Urinary bladder (tissue), 4 donors: ENCODE data around the gene VPS50. TPM values are rescaled to one million over a fixed set of nuclear protein-coding genes. Genes with fewer than 3 reads are reported as not detected.
A peak's percentile ranks its signal among the peaks of the same experiment; 100 is the strongest.

Experiments used
- DNase-seq: peaks from one replicate; pipeline ENCODE4 v3.0.0-alpha.2; 2015; ENCODE audit errors: extremely low spot score
- H3K27ac ChIP-seq: one replicate; pipeline ENCODE4 v1.5.1; 2013; ENCODE audit warnings: low read depth, mild to moderate bottlenecking, moderate library complexity
- H3K36me3 ChIP-seq: one replicate; pipeline ENCODE4 v1.6.1; 2013; ENCODE audit warnings: mild to moderate bottlenecking, moderate library complexity; ENCODE audit not compliant: insufficient read depth
- H3K4me1 ChIP-seq: one replicate; pipeline ENCODE4 v1.6.1; 2013; ENCODE audit warnings: mild to moderate bottlenecking, moderate library complexity; ENCODE audit not compliant: insufficient read depth
- H3K4me3 ChIP-seq: one replicate; pipeline ENCODE4 v1.5.1; 2013; ENCODE audit warnings: low read depth, low read length
- WGBS: extraction: QIAGEN DNeasy Blood & Tissue Kit; methylation state at CpG from one replicate; pipeline ENCODE4 v1.1.7; 2013; 5-methylcytosine and 5-hydroxymethylcytosine counted together
- polyA plus RNA-seq: library from polyadenylated mRNA; stranded (reverse); fragments of 200-250 nt; gene quantifications from one replicate; pipeline ENCODE4 v1.2.3, GENCODE V29; 2013
- total RNA-seq: library from RNA; depleted of rRNA; stranded (reverse); fragments of >200 nt; gene quantifications from one replicate; pipeline ENCODE4 v1.2.3, GENCODE V29; 2014
- donor health status: healthy with polysubstance abuse.
- donor health status: healthy.

Gene VPS50
- total and polyA plus RNA-seq, 2 donors = 11.6 to 105 TPM

- H3K4me1 ChIP-seq = no peaks in the 10 kb centered on the region
- no peak for DNase-seq
- peaks cover 2% of the 10 kb centered on the region for H3K36me3 ChIP-seq
- 78% methylated on average over 1 of the region's 1 CpG for WGBS
- no peak overlapping the region for H3K4me3 ChIP-seq
- no peak overlapping the region for H3K27ac ChIP-seq
These were observed 12.3 kb upstream of the VPS50 start for GRCh38 chr7:93219868-93220267.

- Histone ChIP-seq H3K4me3 (no peak within 1 kb of the TSS), H3K4me1 (no peaks in the 10 kb centered on the region), H3K36me3 (peaks cover 2% of the 10 kb centered on the region), H3K27ac (no peak within 1 kb of the TSS)
- WGBS = 71% methylated on average over 2 of the region's 2 CpGs
- DNase-seq = no peak
These were observed 5.9 kb upstream of the VPS50 start, which contains the start of gene HEPACAM2 for GRCh38 chr7:93226310-93226709. Gene HEPACAM2 (minus strand): TSS chr7:93226469.

- Histone ChIP-seq H3K4me1 (no peaks in the 10 kb centered on the region), H3K4me3 (no peak overlapping the region), H3K27ac (no peak overlapping the region), H3K36me3 (no peaks in the 10 kb centered on the region)
- WGBS = 3% methylated on average over 2 of the region's 2 CpGs
- no peak for DNase-seq
These were observed 3.9 kb upstream of the VPS50 start for GRCh38 chr7:93228302-93228701.

- Histone ChIP-seq H3K4me1 (no peaks in the 10 kb centered on the region), H3K27ac (peak overlapping the region; percentile 23), H3K36me3 (no peaks in the 10 kb centered on the region), H3K4me3 (peak overlapping the region; percentile 76)
- WGBS = 51% methylated on average over 5 of the region's 5 CpGs
- DNase-seq = no peak
These were observed 907 bp upstream of the VPS50 start for GRCh38 chr7:93231259-93231658.

GRCh38 chr7:93232673-93233018 is 480 bp downstream of the VPS50 start:
- H3K27ac ChIP-seq = no peak overlapping the region
- no peak for DNase-seq
- no peaks in the 10 kb centered on the region for H3K36me3 ChIP-seq
- no peaks in the 10 kb centered on the region for H3K4me1 ChIP-seq
- peak overlapping the region; percentile 76 for H3K4me3 ChIP-seq
- WGBS = under 1% methylated on average over 8 of the region's 8 CpGs

GRCh38 chr7:93235541-93235940 is 3.4 kb downstream of the VPS50 start:
- Histone ChIP-seq H3K4me3 (no peak overlapping the region), H3K4me1 (no peaks in the 10 kb centered on the region), H3K36me3 (no peaks in the 10 kb centered on the region), H3K27ac (no peak overlapping the region)
- no peak for DNase-seq
- WGBS = 78% methylated on average over 2 of the region's 2 CpGs

- 78% methylated on average over 4 of the region's 4 CpGs for WGBS
- Histone ChIP-seq H3K4me1 (no peaks in the 10 kb centered on the region), H3K4me3 (no peak overlapping the region), H3K36me3 (no peaks in the 10 kb centered on the region), H3K27ac (no peak overlapping the region)
- no peak for DNase-seq
These were observed 6.0 kb downstream of the VPS50 start for GRCh38 chr7:93238131-93238530.

GRCh38 chr7:93238748-93239147 is 6.6 kb downstream of the VPS50 start:
- H3K27ac ChIP-seq = no peak overlapping the region
- H3K36me3 ChIP-seq = no peaks in the 10 kb centered on the region
- H3K4me3 ChIP-seq = no peak overlapping the region
- DNase-seq = no peak
- no peaks in the 10 kb centered on the region for H3K4me1 ChIP-seq
- 60% methylated on average over 2 of the region's 2 CpGs for WGBS

GRCh38 chr7:93239824-93240223 is 7.7 kb downstream of the VPS50 start:
- no peak for DNase-seq
- 80% methylated on average over 4 of the region's 4 CpGs for WGBS
- Histone ChIP-seq H3K36me3 (no peaks in the 10 kb centered on the region), H3K4me1 (no peaks in the 10 kb centered on the region), H3K27ac (no peak overlapping the region), H3K4me3 (no peak overlapping the region)

GRCh38 chr7:93242106-93242505 is 9.9 kb downstream of the VPS50 start:
- Histone ChIP-seq H3K4me1 (no peaks in the 10 kb centered on the region), H3K36me3 (no peaks in the 10 kb centered on the region), H3K4me3 (no peak overlapping the region), H3K27ac (no peak overlapping the region)
- no peak for DNase-seq
- WGBS = 93% methylated on average over 3 of the region's 3 CpGs

- Histone ChIP-seq H3K27ac (no peak overlapping the region), H3K4me3 (no peak overlapping the region), H3K36me3 (no peaks in the 10 kb centered on the region), H3K4me1 (no peaks in the 10 kb centered on the region)
- DNase-seq = no peak
- WGBS = 24% methylated on average over 9 of the region's 9 CpGs
These were observed 13.6 kb downstream of the VPS50 start for GRCh38 chr7:93245525-93246432.

- H3K4me1 ChIP-seq = no peaks in the 10 kb centered on the region
- no peak overlapping the region for H3K27ac ChIP-seq
- no peak overlapping the region for H3K4me3 ChIP-seq
- 52% methylated on average over 5 of the region's 5 CpGs for WGBS
- H3K36me3 ChIP-seq = peaks cover 2% of the 10 kb centered on the region
- DNase-seq = no peak
These were observed 17.5 kb downstream of the VPS50 start for GRCh38 chr7:93249491-93250148.

GRCh38 chr7:93258661-93259060 is 26.5 kb downstream of the VPS50 start:
- Histone ChIP-seq H3K4me3 (no peak overlapping the region), H3K4me1 (no peaks in the 10 kb centered on the region), H3K27ac (no peak overlapping the region), H3K36me3 (peaks cover 2% of the 10 kb centered on the region)
- DNase-seq = no peak

GRCh38 chr7:93262535-93262934 is 30.4 kb downstream of the VPS50 start:
- Histone ChIP-seq H3K36me3 (no peaks in the 10 kb centered on the region), H3K4me3 (no peak overlapping the region), H3K4me1 (no peaks in the 10 kb centered on the region), H3K27ac (no peak overlapping the region)
- no peak for DNase-seq
- 96% methylated on average over 1 of the region's 1 CpG for WGBS
